GM12878 (cell line): ENCODE data around the gene ICA1L.

Experiments
- CTCF ChIP-seq, 3 experiments: IDR thresholded peaks in 2 of 3; conservative IDR thresholded peaks in 1 of 3; 2 replicates each; pipeline ENCODE4 v1.5.1; 2011; ENCODE audit warnings: low read depth in 3 of 3, low read length in 3 of 3, mild to moderate bottlenecking in 3 of 3, control low read depth in 2 of 3, moderate library complexity in 2 of 3, inconsistent platforms in 1 of 3, mixed read lengths in 1 of 3; ENCODE audit not compliant: control insufficient read depth in 2 of 3, insufficient read depth in 1 of 3; ENCODE audit errors: extremely low read depth in 1 of 3
- EZH2 ChIP-seq: IDR thresholded peaks from 2 replicates; pipeline ENCODE4 v1.6.1; 2012; ENCODE audit warnings: low read depth, mild to moderate bottlenecking, control low read depth, inconsistent platforms, low read length, borderline replicate concordance; ENCODE audit not compliant: control insufficient read depth
- KAT2A ChIP-seq: conservative IDR thresholded peaks from 2 replicates; pipeline ENCODE4 v1.6.1; 2011; ENCODE audit warnings: low read depth, low read length; ENCODE audit not compliant: control insufficient read depth

GRCh38 chr2:202808754-202809153 lies 62.8 kb downstream of the ICA1L start:
- TF ChIP-seq KAT2A (no peak), EZH2 (no peak), CTCF (IDR thresholded peaks at IDR 0.05 in 2 of 3, conservative IDR thresholded peaks at IDR 0.05 in 1 of 3; ENCODE audit: control insufficient read depth in 2 of 3, extremely low read depth in 1 of 3, insufficient read depth in 1 of 3, low read depth in 3 of 3, low read length in 3 of 3) (no peak)
